ENCODE data around the gene FAM78B.

FAM78B gene

DNA sequence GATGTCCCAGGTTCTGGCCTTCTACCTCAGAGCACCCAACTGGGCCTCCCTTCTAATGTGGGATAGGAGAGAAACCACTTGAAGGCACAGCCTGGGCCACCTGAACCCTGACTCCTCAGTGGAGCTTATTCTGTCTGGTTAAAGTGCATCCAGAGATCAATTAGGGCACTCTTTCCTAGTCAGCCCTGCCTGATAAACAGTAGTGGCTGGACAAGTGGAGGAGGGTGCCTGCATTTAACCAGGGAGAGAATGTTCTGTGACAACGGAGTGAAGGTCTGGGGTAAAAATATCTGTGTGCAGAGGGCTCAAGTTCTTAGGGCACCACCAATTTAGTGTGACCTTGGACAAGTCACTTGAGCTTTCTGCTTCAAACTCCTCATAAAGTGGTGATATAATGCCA, 101.8 kb downstream of the FAM78B start:
- no peak for DNase-seq (ENCODE audit: low read depth)

- DNase-seq (ENCODE audit: low read depth) = no peak
These were observed 102.4 kb downstream of the FAM78B start for GRCh38 chr1:166064313-166064926.

DNA sequence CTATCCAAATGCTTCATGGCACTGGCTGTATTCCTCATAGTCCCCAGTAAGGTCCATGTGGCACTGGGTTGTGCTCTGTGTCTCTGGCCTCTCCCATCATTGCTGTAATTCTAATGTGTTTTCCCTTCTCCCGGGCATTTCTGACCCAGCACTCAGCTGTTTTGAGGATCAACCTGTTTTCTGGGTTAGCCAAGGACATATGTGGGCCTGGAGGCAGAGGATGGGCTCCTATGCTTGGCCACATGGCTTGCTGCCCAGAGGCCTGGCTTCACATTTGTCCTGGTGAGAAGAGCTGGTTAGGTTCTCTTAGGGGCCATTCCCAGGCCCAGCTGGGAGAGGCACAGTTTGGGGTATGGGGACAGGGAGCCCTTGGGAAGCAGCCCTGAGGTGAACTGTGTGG, 103.1 kb downstream of the FAM78B start:
- DNase-seq (ENCODE audit: low read depth) = no peak

DNA sequence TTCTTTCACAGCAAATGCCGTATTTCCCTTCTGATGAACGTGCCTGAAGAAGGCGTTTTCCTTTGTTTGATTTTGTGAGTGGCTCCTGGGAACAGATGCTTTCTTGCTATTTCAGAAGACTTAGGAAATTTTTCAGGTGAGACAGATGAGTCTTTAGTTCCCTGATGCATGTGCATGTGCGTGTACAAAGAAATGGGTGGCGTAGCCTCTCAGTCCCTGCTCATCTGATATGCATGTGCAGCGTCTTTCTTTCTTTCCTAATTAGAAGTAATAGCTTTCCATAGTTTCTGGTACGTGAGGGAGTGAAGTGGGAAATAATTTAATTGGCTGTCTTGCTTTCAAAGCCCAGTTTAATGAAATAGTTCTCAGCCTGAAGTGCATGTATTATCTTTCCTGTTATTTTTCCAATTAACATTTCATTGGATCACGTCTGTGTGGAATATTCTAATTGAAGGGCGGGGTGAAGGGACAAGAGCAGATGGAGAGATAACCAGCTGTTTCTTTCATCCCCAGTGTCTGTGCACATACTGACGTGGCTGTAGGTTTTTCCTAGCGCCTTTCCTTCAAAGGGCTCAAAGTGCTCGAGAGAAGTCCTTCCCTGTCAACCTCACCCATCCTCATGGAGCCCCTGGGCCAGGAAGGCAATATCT, 104.3 kb downstream of the FAM78B start:
- no peak for DNase-seq (ENCODE audit: low read depth)

DNA sequence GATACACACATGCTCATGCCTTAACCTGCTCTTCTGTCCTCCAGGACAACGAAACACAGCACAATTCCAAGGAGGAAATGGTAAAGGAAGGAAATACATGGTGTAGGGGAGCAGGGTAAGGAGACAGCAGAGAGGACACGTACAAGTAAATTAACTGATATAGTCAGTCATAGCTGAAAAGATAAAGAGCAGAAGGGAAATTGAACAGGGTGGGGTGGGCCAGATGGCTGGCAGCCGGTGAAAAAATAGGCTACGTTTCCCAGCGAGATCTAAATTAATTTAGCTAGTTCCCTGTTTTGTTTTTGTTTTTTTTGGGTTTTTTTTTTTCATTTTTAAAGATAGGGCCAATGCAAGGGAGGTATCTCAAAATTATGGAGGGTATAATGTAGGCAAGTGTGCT, 109.2 kb downstream of the FAM78B start:
- no peak for DNase-seq (ENCODE audit: low read depth)

- no peak for DNase-seq (ENCODE audit: low read depth)
These were observed 113.4 kb downstream of the FAM78B start for GRCh38 chr1:166053395-166053794.

DNA sequence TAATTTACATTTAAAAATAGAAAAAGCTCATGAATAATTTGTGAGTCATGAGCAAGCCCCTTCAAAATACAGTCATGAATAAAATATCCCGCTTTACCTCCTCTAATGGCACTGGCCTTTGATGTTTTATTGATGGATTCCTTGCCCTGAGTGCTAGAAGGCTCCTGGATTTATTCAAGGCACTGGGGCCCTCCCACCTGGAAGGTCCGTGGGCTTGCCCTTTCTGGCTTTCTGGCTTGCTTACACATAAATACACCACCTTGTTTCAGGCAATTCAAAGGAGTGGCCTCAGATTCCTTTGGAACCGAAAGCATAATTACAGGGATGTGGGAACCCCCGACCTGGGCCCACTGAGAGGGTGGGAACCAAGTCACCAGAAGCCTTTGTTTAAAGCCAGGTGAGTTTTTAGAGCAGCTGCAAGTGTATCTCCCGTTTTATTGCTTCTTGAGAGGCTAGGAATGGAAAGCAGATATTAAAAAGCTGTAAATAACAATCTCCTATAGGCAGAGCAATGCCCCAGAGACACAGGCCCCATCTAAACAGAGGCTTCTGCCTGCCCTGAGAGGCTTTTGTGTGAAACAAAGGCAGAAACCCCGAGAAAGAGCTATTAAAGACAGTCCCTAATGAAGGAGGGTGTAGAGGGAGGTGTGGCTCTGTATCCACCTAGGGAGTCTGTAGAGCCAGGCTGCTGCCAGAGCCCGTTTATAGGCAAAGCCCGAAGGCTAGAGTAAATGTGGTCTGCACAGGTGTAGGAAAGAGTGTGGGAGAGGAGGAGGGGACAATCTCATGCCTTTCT, 126.4 kb downstream of the FAM78B start:
- no peak for DNase-seq (ENCODE audit: low read depth)

DNA sequence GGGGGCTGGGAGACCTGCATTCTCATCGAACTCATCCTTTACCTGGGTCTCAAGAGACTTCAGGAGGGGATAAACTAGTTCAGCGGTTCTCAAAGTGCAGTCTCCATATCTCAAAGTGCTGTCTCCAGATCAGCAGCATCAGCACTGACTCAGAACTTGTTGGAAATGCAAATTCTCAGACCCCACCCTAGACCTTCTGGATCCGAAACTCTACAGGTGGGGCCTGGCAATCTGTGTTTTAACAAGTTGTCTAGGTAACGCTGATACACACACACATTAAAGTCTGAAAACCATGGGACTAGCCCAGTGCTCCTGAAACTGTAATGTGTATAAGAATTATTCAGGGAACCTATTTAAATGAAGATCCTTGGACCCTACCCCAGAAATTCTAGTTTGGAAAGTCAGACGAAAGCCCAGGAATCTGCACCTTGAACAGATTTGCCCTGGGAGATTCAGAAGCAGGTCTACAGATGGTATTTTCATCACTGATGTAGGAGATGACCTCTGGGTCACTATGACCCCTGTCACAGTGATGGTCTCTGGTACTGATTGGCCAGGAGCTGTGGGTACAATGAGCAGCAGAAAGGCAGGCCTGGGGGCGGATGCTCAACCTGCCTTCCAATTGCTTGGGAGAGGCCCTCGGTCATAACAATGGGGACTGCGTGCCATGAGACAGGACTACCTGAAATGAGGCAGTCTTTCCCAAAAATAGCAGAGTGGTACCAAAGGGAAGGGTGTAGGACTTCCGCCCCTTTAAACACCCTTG, 127.2 kb downstream of the FAM78B start:
- DNase-seq (ENCODE audit: low read depth) = no peak

DNA sequence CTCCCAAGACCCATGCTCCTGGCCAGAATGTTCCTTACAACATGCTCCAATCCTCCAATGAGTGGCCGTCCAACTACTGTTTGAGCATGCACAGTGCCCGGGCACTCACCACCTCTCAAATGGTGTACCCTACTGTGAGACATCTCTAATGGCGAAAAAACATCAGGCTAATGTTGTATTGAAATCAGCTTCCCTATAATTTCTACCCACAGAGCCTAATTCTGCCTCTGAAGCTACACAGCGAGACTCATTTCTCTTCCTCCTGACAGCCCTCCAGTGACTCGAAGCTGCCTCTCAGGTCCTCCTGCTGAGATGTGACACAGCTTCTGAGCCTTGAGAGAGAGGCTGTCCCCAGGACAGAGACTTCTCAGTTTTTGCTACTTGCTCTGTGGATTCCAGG, 130.7 kb downstream of the FAM78B start:
- DNase-seq (ENCODE audit: low read depth) = no peak

DNA sequence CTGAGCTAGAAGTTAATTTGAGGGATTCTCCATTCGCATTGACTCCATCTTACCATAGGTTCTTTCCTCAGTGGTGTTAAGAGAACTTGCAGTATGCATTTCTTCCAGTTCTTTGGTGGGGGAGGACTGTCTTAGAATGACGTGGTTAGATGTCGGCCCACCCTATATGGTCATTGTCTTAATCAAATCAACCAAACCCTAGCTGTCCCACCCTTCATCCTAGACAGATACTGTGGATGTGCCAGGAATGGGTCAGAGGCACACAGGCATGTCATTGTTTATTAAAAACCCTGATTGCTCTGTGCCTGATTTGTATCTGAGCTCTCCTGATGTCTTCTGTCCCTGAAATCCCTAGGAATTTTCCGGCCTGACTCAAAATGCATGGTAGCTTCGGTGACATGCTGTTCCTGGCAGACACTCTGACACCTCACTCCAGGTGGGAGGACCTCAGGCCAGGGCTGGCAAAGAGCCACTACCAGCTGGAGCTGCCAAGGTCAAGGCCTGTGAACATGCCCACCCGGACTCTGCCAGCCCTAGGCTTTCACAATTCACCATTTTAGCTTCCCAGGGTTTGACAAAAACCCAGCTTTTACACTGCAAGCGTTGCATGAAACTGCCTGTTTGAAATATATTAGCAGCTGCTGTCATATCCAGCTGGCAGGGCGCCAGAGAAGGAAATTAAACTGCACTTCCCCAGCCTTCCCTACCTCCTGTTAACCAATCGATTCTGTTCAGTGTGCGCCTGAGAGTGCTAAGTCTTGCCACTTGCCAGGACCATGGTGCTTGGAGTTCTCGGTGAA, 134.0 kb downstream of the FAM78B start:
- no peak for DNase-seq (ENCODE audit: low read depth)

DNA sequence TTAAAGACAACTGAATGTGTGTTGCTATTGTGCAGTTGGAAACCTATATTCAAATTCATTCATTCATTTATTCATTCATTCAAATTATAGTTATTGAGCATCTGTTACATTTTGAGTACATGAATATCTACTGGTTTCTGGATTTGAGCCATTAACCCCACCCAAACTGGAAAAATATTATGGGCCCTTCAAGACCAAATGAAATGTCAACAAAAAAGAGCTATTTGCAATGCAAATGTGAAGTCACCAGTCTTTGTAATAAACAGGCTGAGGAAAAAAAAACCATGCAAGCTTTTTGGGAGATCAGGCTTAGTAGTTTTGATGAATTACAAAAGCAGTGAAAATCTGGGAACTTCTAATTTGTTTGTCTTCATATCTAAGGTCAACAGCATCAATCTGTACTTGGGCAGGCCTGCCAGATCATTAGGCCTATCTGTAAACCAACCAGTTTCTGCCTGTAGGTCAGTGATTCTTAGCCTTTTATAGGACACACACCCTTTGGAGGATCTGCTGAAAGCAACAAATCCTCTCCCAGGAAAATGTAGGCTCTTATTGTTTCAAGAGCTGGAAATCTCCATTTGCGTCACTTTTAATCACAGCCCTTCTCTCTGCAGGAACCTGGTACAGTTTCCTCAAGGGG, 134.7 kb downstream of the FAM78B start:
- no peak for DNase-seq (ENCODE audit: low read depth)

DNA sequence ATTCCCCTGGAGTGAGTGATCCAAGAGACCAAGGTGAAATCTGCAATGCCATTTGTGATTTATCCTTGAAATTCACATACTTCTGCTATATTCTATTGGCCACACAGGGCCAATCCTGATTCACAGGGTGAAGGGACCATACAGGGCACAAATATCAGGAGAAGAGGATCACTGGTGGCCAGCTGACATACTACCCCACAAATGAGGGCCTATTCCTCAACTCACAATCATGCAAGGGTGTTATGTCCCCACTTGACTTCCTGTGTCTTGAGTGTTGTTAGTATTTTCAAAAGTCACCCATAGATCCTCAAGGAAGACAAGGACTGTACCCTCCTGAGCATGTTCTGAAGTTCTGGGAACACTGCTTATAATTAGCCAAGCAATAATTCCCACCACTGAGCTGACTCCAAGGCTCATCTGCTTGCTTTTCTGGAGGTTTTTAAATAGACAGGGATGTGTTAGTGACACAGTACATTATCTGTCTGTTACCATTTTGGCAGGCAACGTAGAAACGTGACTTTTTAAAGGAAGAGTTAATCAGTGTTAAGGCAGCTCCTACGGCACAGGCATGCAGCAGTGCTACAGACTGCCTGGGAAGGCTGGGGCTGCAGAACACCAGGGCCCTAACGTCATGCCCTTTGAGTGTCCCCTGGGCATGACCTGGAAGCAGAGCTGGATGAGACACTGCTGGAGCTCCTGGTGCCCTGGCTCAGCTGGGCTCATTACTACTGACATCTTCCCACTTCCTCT, 137.4 kb downstream of the FAM78B start:
- no peak for DNase-seq (ENCODE audit: low read depth)

DNA sequence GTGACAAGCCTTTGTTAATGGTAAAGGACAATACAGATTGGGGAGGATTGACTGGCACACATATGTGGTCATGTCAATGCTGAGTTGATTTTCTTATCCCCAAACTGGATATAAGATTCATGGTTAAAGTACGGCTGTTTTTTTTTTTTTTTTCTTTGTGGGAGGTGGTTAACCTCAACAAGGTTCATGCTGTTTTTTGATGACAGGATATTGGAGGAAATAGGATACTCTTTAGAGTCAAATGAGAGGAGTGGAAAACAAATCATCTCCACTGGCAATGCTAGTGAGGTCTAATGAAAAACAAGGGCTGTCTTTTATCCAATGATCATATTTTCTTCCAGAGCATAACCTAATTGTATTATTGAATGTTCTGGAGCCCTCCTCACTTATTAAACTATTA, 140.2 kb downstream of the FAM78B start:
- DNase-seq (ENCODE audit: low read depth) = no peak

GRCh38 chr1:166026143-166026542, 140.7 kb downstream of the FAM78B start:
- DNase-seq (ENCODE audit: low read depth) = no peak

- DNase-seq (ENCODE audit: low read depth) = no peak
These were observed 146.6 kb downstream of the FAM78B start for GRCh38 chr1:166020210-166020609.

Data from activated gamma-delta T cell treated with anti-CD3 and anti-CD28 coated beads, Interleukin-2, amount 50 U/mL, for 16 hours (primary cell).